H9 (cell line): ENCODE data around the gene PDE2A. TPM values are rescaled to one million over a fixed set of nuclear protein-coding genes. Genes with fewer than 3 reads are reported as not detected.

Experiments
- DNase-seq: peaks from one replicate; pipeline ENCODE4 v3.0.0-alpha.2; 2017
- H2AFZ ChIP-seq: one replicate; pipeline ENCODE4 v1.6.1; 2013; ENCODE audit warnings: mild to moderate bottlenecking, low read length, control low read depth, moderate library complexity
- H2AK5ac ChIP-seq: 2 replicates; pipeline ENCODE4 v1.6.1; 2013; ENCODE audit warnings: low read length, control low read depth, mixed read lengths; ENCODE audit not compliant: insufficient read length
- H2BK120ac ChIP-seq: one replicate; pipeline ENCODE4 v1.6.1; 2013; ENCODE audit warnings: low read depth, mild to moderate bottlenecking, low read length, control low read depth, inconsistent platforms; ENCODE audit not compliant: poor library complexity, severe bottlenecking
- H2BK12ac ChIP-seq: 2 replicates; pipeline ENCODE4 v1.6.1; 2013; ENCODE audit warnings: low read length, control low read depth, mixed read lengths, low read depth; ENCODE audit not compliant: insufficient read length
- H2BK15ac ChIP-seq: 2 replicates; pipeline ENCODE4 v1.6.1; 2013; ENCODE audit warnings: low read depth, low read length, control low read depth
- H2BK20ac ChIP-seq: one replicate; pipeline ENCODE4 v1.6.1; 2013; ENCODE audit warnings: low read depth, mild to moderate bottlenecking, low read length, control low read depth, inconsistent platforms; ENCODE audit not compliant: poor library complexity, severe bottlenecking
- H2BK5ac ChIP-seq: 2 replicates; pipeline ENCODE4 v1.6.1; 2013; ENCODE audit warnings: low read length, control low read depth, mixed read lengths; ENCODE audit not compliant: insufficient read length
- H3K14ac ChIP-seq: 2 replicates; pipeline ENCODE4 v1.6.1; 2013; ENCODE audit warnings: low read length, control low read depth; ENCODE audit not compliant: insufficient read depth
- H3K18ac ChIP-seq: 2 replicates; pipeline ENCODE4 v1.6.1; 2013; ENCODE audit warnings: low read depth, mild to moderate bottlenecking, mixed read lengths, low read length, control low read depth; ENCODE audit not compliant: insufficient read length
- H3K23ac ChIP-seq: 2 replicates; pipeline ENCODE4 v1.6.1; 2013; ENCODE audit warnings: low read length, control low read depth, mixed read lengths, low read depth; ENCODE audit not compliant: insufficient read length
- H3K23me2 ChIP-seq: 2 replicates; pipeline ENCODE4 v1.6.1; 2013; ENCODE audit warnings: low read depth, mild to moderate bottlenecking, mixed read lengths, low read length, control low read depth; ENCODE audit not compliant: insufficient read length, poor library complexity, severe bottlenecking
- H3K27ac ChIP-seq: 2 replicates; pipeline ENCODE4 v1.5.1; 2013; ENCODE audit warnings: low read length, control low read depth, mixed read lengths, low read depth; ENCODE audit not compliant: insufficient read length
- H3K27me3 ChIP-seq: 2 replicates; pipeline ENCODE4 v1.6.1; 2013; ENCODE audit warnings: low read length, control low read depth, inconsistent platforms; ENCODE audit not compliant: insufficient read depth
- H3K4ac ChIP-seq: 2 replicates; pipeline ENCODE4 v1.6.1; 2013; ENCODE audit warnings: low read depth, mild to moderate bottlenecking, control low read depth, inconsistent platforms, low read length, moderate library complexity
- H3K4me1 ChIP-seq: 2 replicates; pipeline ENCODE4 v1.6.1; 2013; ENCODE audit warnings: low read length, control low read depth, inconsistent platforms; ENCODE audit not compliant: insufficient read depth
- H3K4me2 ChIP-seq: 2 replicates; pipeline ENCODE4 v1.6.1; 2013; ENCODE audit warnings: low read length, control low read depth, mixed read lengths; ENCODE audit not compliant: insufficient read length, insufficient read depth
- H3K56ac ChIP-seq: 2 replicates; pipeline ENCODE4 v1.6.1; 2013; ENCODE audit warnings: low read depth, mild to moderate bottlenecking, mixed read lengths, low read length, control low read depth; ENCODE audit not compliant: insufficient read length
- H3K79me1 ChIP-seq: 2 replicates; pipeline ENCODE4 v1.6.1; 2013; ENCODE audit warnings: low read depth, mild to moderate bottlenecking, moderate library complexity, low read length, control low read depth, inconsistent platforms; ENCODE audit not compliant: insufficient read depth, poor library complexity, severe bottlenecking
- H3K79me2 ChIP-seq: 2 replicates; pipeline ENCODE4 v1.6.1; 2013; ENCODE audit warnings: low read length, control low read depth, inconsistent platforms; ENCODE audit not compliant: insufficient read depth
- H3K9ac ChIP-seq: 2 replicates; pipeline ENCODE4 v1.6.1; 2013; ENCODE audit warnings: low read length, control low read depth, mixed read lengths; ENCODE audit not compliant: insufficient read length; ENCODE audit errors: extremely low read depth
- H3K9me3 ChIP-seq: one replicate; pipeline ENCODE4 v1.6.1; 2013; ENCODE audit warnings: low read depth, low read length, inconsistent platforms; ENCODE audit not compliant: control insufficient read depth
- H3T11ph ChIP-seq: one replicate; pipeline ENCODE4 v1.6.1; 2013; ENCODE audit warnings: mild to moderate bottlenecking, low read length, control low read depth, inconsistent platforms
- H4K20me1 ChIP-seq: one replicate; pipeline ENCODE4 v1.6.1; 2013; ENCODE audit not compliant: control insufficient read depth, insufficient read length, insufficient read depth
- H4K5ac ChIP-seq: 2 replicates; pipeline ENCODE4 v1.6.1; 2013; ENCODE audit warnings: low read depth, mild to moderate bottlenecking, mixed read lengths, low read length, control low read depth; ENCODE audit not compliant: insufficient read length
- H4K8ac ChIP-seq: replicated peaks from 2 replicates; pipeline ENCODE4 v1.6.1; 2013; ENCODE audit warnings: low read length, control low read depth, mixed read lengths, low read depth; ENCODE audit not compliant: insufficient read length
- H4K91ac ChIP-seq: 2 replicates; pipeline ENCODE4 v1.6.1; 2013; ENCODE audit warnings: low read depth, mild to moderate bottlenecking, moderate library complexity, mixed read lengths, low read length, control low read depth; ENCODE audit not compliant: insufficient read length
- H3K27ac Mint-ChIP-seq, 3 experiments: 2 replicates in 2 of 3; 3 replicates in 1 of 3; pipeline ENCODE4 v1.8.0; 2020 to 2021; ENCODE audit warnings: mixed read lengths in 3 of 3, mild to moderate bottlenecking in 1 of 3, moderate library complexity in 1 of 3
- H3K27me3 Mint-ChIP-seq: 2 replicates; pipeline ENCODE4 v1.8.0; 2021; ENCODE audit warnings: low read depth, mild to moderate bottlenecking, moderate library complexity, mixed read lengths
- H3K36me3 Mint-ChIP-seq, 3 experiments: 2 replicates in 2 of 3; 3 replicates in 1 of 3; pipeline ENCODE4 v1.8.0; 2020 to 2021; ENCODE audit warnings: low read depth in 3 of 3, mixed read lengths in 3 of 3; ENCODE audit not compliant: insufficient read depth in 1 of 3
- H3K4me1 Mint-ChIP-seq, 2 experiments: 2 replicates each; pipeline ENCODE4 v1.8.0; 2020; ENCODE audit warnings: mixed read lengths in 2 of 2
- H3K4me3 Mint-ChIP-seq, 2 experiments: 2 replicates in 1 of 2; 3 replicates in 1 of 2; pipeline ENCODE4 v1.8.0; 2020 to 2021; ENCODE audit warnings: mild to moderate bottlenecking in 2 of 2, mixed read lengths in 2 of 2, moderate library complexity in 1 of 2
- H3K9me3 Mint-ChIP-seq, 2 experiments: 2 replicates in 1 of 2; 3 replicates in 1 of 2; pipeline ENCODE4 v1.8.0; 2020; ENCODE audit warnings: mild to moderate bottlenecking in 2 of 2, mixed read lengths in 2 of 2, moderate library complexity in 1 of 2
- WGBS: extraction: QIAGEN DNeasy Blood & Tissue Kit; methylation state at CpG from one replicate; pipeline ENCODE4 v1.1.7; 2013; ENCODE audit warnings: missing lambda C conversion rate, low lambda C conversion rate, mixed read lengths; ENCODE audit not compliant: insufficient read length; ENCODE audit errors: extremely low coverage; 5-methylcytosine and 5-hydroxymethylcytosine counted together
- total RNA-seq: library from RNA; stranded (reverse); gene quantifications from 2 replicates; pipeline ENCODE4 v1.2.1, GENCODE V29; 2021
- TF ChIP-seq, protein P1 (sequence below): fragments of 200-600 bp; sonication (generic); conservative IDR thresholded peaks from 3 replicates; pipeline ENCODE4 v1.8.0; 2021; ENCODE audit warnings: antibody characterized with exemption, mild to moderate bottlenecking

The PDE2A gene
- total RNA-seq, 1 experiment from 2014 or later, result 3.4 TPM

GRCh38 chr11:72710278-72710677, 36.1 kb upstream of the PDE2A start:
- Mint-ChIP-seq H3K27ac (peak overlapping the region in 2 of 3 experiments; percentile 5 to 64; a peak in 1 of 7 replicates), H3K4me3 (no peak overlapping the region), H3K9me3 (no peaks in the 10 kb centered on the region), H3K27me3 (no peaks in the 10 kb centered on the region), H3K36me3 (peaks cover 13 to 46% (median 27%) of the 10 kb centered on the region in 3 experiments; a peak in 6 of 7 replicates), H3K4me1 (peaks cover 32 to 50% of the 10 kb centered on the region in 2 experiments)
- Histone ChIP-seq H3K4me2 (no peak overlapping the region), H3K27me3 (no peaks in the 10 kb centered on the region), H3K9me3 (no peaks in the 10 kb centered on the region), H3T11ph (no peak overlapping the region), H2AFZ (no peak overlapping the region), H2BK20ac (no peak overlapping the region), H2BK5ac (no peak overlapping the region), H3K9ac (no peak overlapping the region), H3K79me1 (no peaks in the 10 kb centered on the region), H3K23me2 (peaks cover 3% of the 10 kb centered on the region), H3K14ac (no peak overlapping the region), H3K79me2 (no peaks in the 10 kb centered on the region), H3K23ac (no peak overlapping the region), H3K27ac (no peak overlapping the region), H2BK15ac (no peak overlapping the region), H3K4me1 (peaks cover 5% of the 10 kb centered on the region; the same call in 1 of the 2 replicates), H4K91ac (no peak overlapping the region), H3K18ac (no peak overlapping the region), H3K56ac (no peak overlapping the region), H4K5ac (no peak overlapping the region), H4K8ac (no peak overlapping the region), H3K4ac (no peak overlapping the region), H4K20me1 (peaks cover 4% of the 10 kb centered on the region), H2AK5ac (no peak overlapping the region), H2BK12ac (no peak overlapping the region), H2BK120ac (no peak overlapping the region)
- no CpG with 5 or more reads among the region's 11 CpGs for WGBS
- DNase-seq, result no peak
- TF ChIP-seq, protein P1, sequence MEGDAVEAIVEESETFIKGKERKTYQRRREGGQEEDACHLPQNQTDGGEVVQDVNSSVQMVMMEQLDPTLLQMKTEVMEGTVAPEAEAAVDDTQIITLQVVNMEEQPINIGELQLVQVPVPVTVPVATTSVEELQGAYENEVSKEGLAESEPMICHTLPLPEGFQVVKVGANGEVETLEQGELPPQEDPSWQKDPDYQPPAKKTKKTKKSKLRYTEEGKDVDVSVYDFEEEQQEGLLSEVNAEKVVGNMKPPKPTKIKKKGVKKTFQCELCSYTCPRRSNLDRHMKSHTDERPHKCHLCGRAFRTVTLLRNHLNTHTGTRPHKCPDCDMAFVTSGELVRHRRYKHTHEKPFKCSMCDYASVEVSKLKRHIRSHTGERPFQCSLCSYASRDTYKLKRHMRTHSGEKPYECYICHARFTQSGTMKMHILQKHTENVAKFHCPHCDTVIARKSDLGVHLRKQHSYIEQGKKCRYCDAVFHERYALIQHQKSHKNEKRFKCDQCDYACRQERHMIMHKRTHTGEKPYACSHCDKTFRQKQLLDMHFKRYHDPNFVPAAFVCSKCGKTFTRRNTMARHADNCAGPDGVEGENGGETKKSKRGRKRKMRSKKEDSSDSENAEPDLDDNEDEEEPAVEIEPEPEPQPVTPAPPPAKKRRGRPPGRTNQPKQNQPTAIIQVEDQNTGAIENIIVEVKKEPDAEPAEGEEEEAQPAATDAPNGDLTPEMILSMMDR, result no peak
